ENCODE results near the gene MRPL34. TPM values are rescaled to one million over a fixed set of nuclear protein-coding genes. Genes with fewer than 3 reads are reported as not detected.

Gene MRPL34
- polyA plus RNA-seq, 1 of the 3 experiments (the other 2 are of a cell fraction): 72.9 TPM

DNA sequence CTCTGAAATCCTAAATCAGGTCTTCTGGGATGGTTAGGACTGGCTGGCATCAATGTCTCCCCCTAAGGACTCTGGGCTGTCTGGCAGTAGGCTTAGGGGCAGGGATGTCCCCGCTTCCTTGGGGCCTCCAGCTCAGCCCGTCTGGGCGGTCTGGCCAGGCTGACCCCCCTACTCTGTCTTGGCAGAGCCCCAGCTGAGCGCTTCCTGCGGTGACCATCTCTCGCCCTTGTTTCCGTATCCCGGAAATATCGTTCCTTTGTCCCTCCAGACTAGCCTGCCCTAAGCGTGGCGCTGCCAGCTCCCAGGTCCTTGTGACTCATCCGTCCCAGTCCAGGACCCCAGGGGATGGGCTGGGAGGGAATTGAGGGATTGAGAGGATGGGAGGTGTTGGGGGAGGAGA is 43.0 kb downstream of the MRPL34 start:
- CTCF ChIA-PET: interaction anchor here (0.7 to 8.9 kb wide), 6 partner anchors 15 to 117 kb away, joined by 3 to 80 read pairs (median 4); no protein-coding TSS in a partner anchor
- Histone ChIP-seq H3K9me2 (no peaks in the 10 kb centered on the region), H3K36me3 (replicated peaks in 1 of 2; ENCODE audit: control insufficient read depth in 1 of 2, insufficient read depth in 2 of 2, low read length in 1 of 2) (no peaks in the 10 kb centered on the region), H3K79me2 (ENCODE audit: insufficient read depth) (no peaks in the 10 kb centered on the region), H2AFZ (ENCODE audit: low read depth) (peak overlapping the region; percentile 92; the same call in 1 of the 2 replicates), H3K4me3 (ENCODE audit: low read depth in 2 of 2, low read length in 1 of 2) (no peak overlapping the region), H3K4me2 (peak overlapping the region; percentile 52; the same call in 1 of the 2 replicates), H3K9me3 (no peaks in the 10 kb centered on the region), H3F3A (replicated peaks; ENCODE audit: insufficient read depth) (no peaks in the 10 kb centered on the region), H3K27me3 (ENCODE audit: insufficient read depth) (no peaks in the 10 kb centered on the region), H3K4me1 (ENCODE audit: control insufficient read depth in 1 of 2, insufficient read depth in 2 of 2, low read depth in 1 of 2, low read length in 1 of 2) (peaks cover 5 to 6% of the 10 kb centered on the region in 2 experiments; a peak in 1 of 4 replicates), H3K27ac (ENCODE audit: low read depth in 2 of 2, low read length in 1 of 2) (peak overlapping the region; percentile 12 to 45; a peak in 3 of 4 replicates), H3K9ac (peak overlapping the region; percentile 25; the same call in 1 of the 2 replicates), H4K20me1 (ENCODE audit: insufficient read depth) (no peaks in the 10 kb centered on the region)
- TF ChIP-seq GABPA (IDR thresholded peaks at IDR 0.05; ENCODE audit: low read depth) (peak; percentile 72), FOXM1 (IDR thresholded peaks at IDR 0.05; ENCODE audit: low read depth) (no peak), GATA2 (CRISPR knock-in tag; IDR thresholded peaks at IDR 0.05) (no peak), ELF1 (IDR thresholded peaks at IDR 0.05) (peak; percentile 28; the same call in 1 of the 2 replicates), NFIC (IDR thresholded peaks at IDR 0.05; ENCODE audit: borderline replicate concordance) (peak; percentile 73), FOSL2 (IDR thresholded peaks at IDR 0.05; ENCODE audit: borderline replicate concordance, low read depth) (peak; percentile 69), RXRA (IDR thresholded peaks at IDR 0.05; ENCODE audit: borderline replicate concordance, low read depth) (no peak), MAX (IDR thresholded peaks at IDR 0.05; ENCODE audit: low read depth) (peak; percentile 54; the same call in 1 of the 2 replicates)
- peak; percentile 86 for DNase-seq
- 7% methylated on average over 11 of the region's 12 CpGs for WGBS (ENCODE audit: low lambda C conversion rate)
- POLR2A ChIA-PET: no interaction called here

DNA sequence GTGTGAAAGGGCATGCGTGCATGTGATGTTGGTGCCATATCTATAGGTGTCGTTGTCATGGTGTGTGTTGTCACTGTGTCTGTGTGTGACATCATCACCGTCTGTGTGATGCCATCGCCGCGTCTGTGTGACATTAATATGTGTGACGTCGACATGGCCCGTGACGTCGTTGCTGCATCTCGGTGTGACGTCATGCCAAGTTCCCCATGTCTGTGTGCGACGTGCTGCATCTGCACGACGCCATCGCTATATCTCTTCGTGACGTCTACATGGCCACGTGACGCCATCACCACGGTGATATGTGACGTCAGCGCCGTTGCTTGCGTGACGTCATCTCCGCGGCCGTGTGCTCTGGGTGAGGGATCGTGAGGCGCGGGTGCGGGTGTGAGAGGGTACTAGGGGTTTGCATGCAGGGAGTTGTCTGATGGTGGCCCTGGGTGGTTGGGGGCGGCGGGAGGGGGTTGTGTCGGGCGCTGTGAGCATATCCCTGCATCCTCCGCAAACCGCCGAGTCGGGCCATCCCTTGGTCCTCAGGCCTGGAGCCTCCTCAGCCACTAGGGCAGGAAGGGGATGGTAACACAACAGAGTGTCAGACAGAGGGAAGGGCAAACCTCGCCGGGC is 46.3 kb downstream of the MRPL34 start:
- POLR2A ChIA-PET: no interaction called here
- TF ChIP-seq, protein P1, sequence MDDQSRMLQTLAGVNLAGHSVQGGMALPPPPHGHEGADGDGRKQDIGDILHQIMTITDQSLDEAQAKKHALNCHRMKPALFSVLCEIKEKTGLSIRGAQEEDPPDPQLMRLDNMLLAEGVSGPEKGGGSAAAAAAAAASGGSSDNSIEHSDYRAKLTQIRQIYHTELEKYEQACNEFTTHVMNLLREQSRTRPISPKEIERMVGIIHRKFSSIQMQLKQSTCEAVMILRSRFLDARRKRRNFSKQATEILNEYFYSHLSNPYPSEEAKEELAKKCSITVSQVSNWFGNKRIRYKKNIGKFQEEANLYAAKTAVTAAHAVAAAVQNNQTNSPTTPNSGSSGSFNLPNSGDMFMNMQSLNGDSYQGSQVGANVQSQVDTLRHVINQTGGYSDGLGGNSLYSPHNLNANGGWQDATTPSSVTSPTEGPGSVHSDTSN (IDR thresholded peaks at IDR 0.05): no peak
- no peak for TF ChIP-seq NFIC (IDR thresholded peaks at IDR 0.05; ENCODE audit: borderline replicate concordance)
- TF ChIP-seq MAX (IDR thresholded peaks at IDR 0.05; ENCODE audit: low read depth): no peak
- no peak for TF ChIP-seq EP300 (IDR thresholded peaks at IDR 0.05; ENCODE audit: borderline replicate concordance in 1 of 2, low read depth in 1 of 2, low read length in 1 of 2)
- no peak for TF ChIP-seq EZH2phosphoT487 (IDR thresholded peaks at IDR 0.05; ENCODE audit: borderline replicate concordance, low read depth)
- no peak for TF ChIP-seq YY1 (IDR thresholded peaks at IDR 0.05; ENCODE audit: low read depth)
- no peak for TF ChIP-seq TCF12 (IDR thresholded peaks at IDR 0.05)
- TF ChIP-seq MXI1 (IDR thresholded peaks at IDR 0.05; ENCODE audit: low read depth, low read length): no peak
- no peak for TF ChIP-seq MEF2A (IDR thresholded peaks at IDR 0.05; ENCODE audit: borderline replicate concordance, low read depth)
- no peak for TF ChIP-seq POLR2AphosphoS5 (IDR thresholded peaks at IDR 0.05; ENCODE audit: low read depth, low read length)
- TF ChIP-seq RCOR1 (IDR thresholded peaks at IDR 0.05; ENCODE audit: low read length): no peak
- no peak for TF ChIP-seq CHD2 (IDR thresholded peaks at IDR 0.05; ENCODE audit: low read length, partially characterized antibody)
- TF ChIP-seq GATA2 (CRISPR knock-in tag; IDR thresholded peaks at IDR 0.05): no peak
- no peak for TF ChIP-seq RAD21 (IDR thresholded peaks at IDR 0.05; ENCODE audit: low read length)
- no peak for TF ChIP-seq FOXJ3 (CRISPR knock-in tag; IDR thresholded peaks at IDR 0.05)
- TF ChIP-seq TEAD4 (IDR thresholded peaks at IDR 0.05; ENCODE audit: borderline replicate concordance, insufficient read depth): no peak
- no peak for TF ChIP-seq ELF1 (IDR thresholded peaks at IDR 0.05)
- TF ChIP-seq IRF3 (IDR thresholded peaks at IDR 0.05; ENCODE audit: low read depth, low read length): no peak
- TF ChIP-seq, protein P2, sequence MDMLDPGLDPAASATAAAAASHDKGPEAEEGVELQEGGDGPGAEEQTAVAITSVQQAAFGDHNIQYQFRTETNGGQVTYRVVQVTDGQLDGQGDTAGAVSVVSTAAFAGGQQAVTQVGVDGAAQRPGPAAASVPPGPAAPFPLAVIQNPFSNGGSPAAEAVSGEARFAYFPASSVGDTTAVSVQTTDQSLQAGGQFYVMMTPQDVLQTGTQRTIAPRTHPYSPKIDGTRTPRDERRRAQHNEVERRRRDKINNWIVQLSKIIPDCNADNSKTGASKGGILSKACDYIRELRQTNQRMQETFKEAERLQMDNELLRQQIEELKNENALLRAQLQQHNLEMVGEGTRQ (IDR thresholded peaks at IDR 0.05; ENCODE audit: borderline replicate concordance, low read depth, low read length): no peak

More for the DNA sequence above, 46.3 kb downstream of the MRPL34 start:
- H3K36me3 ChIP-seq (replicated peaks in 1 of 2; ENCODE audit: control insufficient read depth in 1 of 2, insufficient read depth in 2 of 2, low read length in 1 of 2): no peaks in the 10 kb centered on the region
- no peaks in the 10 kb centered on the region for H3K27me3 ChIP-seq (ENCODE audit: insufficient read depth)
- CTCF ChIA-PET: no interaction called here
- H3K9ac ChIP-seq: no peak overlapping the region
- H2AFZ ChIP-seq (ENCODE audit: low read depth): no peak overlapping the region
- H3K9me2 ChIP-seq: no peaks in the 10 kb centered on the region
- no peak overlapping the region for H3K27ac ChIP-seq (ENCODE audit: low read depth in 2 of 2, low read length in 1 of 2)
- DNase-seq: no peak
- H3K4me3 ChIP-seq (ENCODE audit: low read depth in 2 of 2, low read length in 1 of 2): no peak overlapping the region
- H3K4me2 ChIP-seq: no peak overlapping the region
- no peaks in the 10 kb centered on the region for H3K9me3 ChIP-seq
- WGBS (ENCODE audit: low lambda C conversion rate): 93% methylated on average over 37 of the region's 45 CpGs
- peaks cover 5 to 6% of the 10 kb centered on the region in 2 experiments; a peak in 1 of 4 replicates for H3K4me1 ChIP-seq (ENCODE audit: control insufficient read depth in 1 of 2, insufficient read depth in 2 of 2, low read depth in 1 of 2, low read length in 1 of 2)
- H3K79me2 ChIP-seq (ENCODE audit: insufficient read depth): no peaks in the 10 kb centered on the region
- H4K20me1 ChIP-seq (ENCODE audit: insufficient read depth): no peaks in the 10 kb centered on the region
- H3F3A ChIP-seq (replicated peaks; ENCODE audit: insufficient read depth): no peaks in the 10 kb centered on the region

Measured in SK-N-SH (cell line).